ENCODE measurements around the gene STX2.
A peak's percentile ranks its signal among the peaks of the same experiment; 100 is the strongest.
"Not testable (repeated sequence)": the region's sequence is repeated elsewhere in the genome, so short reads cannot be mapped to it uniquely, and the experiment has no call there.

STX2 gene

GRCh38 chr12:130870442-130871285, 31.6 kb upstream of the STX2 start:
- DNase-seq (ENCODE audit: extremely low read depth in 1 of 2, low read depth in 1 of 2), result peak; percentile 33 to 73

DNA sequence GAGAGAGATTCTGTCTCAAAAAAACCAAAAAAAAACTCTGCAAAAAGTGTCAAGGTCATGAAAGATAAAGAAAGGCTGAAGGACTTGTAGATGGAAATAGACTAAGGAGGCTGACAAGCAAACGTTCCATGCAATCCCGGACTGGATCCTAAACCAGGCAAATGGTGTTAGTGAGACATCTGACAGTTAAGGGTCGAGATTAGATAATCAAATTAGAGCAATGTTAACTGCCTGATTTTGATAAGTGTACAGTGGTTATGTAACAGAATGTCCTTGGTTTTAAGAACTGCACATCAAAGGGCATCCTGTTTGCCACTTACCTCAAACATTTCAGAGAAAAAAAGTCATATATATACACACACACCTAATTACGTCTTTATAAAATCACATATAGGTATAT, 29.4 kb upstream of the STX2 start:
- no peak for DNase-seq (ENCODE audit: extremely low read depth in 1 of 2, low read depth in 1 of 2)

- DNase-seq (ENCODE audit: extremely low read depth in 1 of 2, low read depth in 1 of 2), result no peak
Observed at GRCh38 chr12:130863298-130863697, 24.2 kb upstream of the STX2 start.

- DNase-seq (ENCODE audit: extremely low read depth in 1 of 2, low read depth in 1 of 2), result not testable (repeated sequence)
Observed at GRCh38 chr12:130862771-130863170, 23.7 kb upstream of the STX2 start.

GRCh38 chr12:130862161-130862560, 23.1 kb upstream of the STX2 start:
- no peak for DNase-seq (ENCODE audit: extremely low read depth in 1 of 2, low read depth in 1 of 2)

DNA sequence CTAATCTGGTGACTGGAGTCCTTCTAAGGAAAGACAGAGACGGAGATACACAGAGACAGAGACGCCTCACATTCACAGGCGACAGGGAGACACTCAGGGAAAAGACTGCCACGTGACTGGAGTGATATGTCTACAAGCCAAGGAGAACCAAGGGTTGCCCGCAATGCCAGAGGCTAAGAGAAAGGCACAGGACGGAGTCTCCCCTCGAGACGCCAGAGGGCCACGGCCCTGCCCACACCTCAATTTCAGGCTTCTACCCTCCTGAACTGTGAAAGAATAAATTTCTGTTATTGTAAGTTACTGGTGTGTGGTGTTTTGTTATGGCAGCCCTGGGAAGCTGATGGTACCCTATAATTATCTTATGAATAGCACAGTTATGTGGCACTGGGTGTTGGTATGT, 21.3 kb upstream of the STX2 start:
- no peak for DNase-seq (ENCODE audit: extremely low read depth in 1 of 2, low read depth in 1 of 2)

DNA sequence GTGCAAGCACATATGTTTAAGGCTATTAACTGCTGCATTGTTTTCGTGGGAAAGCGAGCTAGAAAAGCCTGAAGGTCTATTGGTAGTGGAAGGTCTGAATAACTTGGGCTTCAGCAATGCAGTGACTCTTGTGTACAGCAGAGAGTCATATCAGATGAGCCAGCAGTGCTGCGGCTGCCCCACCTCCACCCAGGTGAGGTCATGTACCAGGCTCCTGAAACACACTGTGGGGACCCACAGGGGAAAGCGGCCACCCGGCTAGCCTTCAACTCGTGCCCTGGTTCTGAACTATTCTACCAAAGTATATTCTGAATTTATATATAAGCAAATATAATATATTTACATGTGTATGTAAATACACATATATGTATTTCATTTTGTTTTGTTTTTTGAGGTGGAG, 20.1 kb upstream of the STX2 start:
- no peak for DNase-seq (ENCODE audit: extremely low read depth in 1 of 2, low read depth in 1 of 2)

DNA sequence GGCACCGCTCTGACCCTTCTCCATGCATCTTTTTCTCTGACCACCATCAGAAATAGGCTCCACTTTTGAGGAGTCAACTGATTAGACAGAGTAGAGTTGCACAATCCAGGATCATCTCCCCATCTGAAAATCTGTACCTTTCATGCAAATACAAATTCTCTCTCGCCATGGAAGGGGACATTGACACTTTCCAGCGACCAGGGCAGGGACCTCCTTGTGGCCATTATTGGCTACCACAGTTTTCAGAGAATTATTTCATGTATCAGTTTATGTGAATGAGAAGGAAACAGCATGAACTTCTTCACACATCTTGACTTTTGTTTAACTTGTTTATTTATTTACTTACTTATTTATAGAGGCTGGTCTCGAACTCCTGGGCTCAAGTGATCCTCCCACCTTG, 19.0 kb upstream of the STX2 start:
- DNase-seq (ENCODE audit: extremely low read depth in 1 of 2, low read depth in 1 of 2), result no peak

DNA sequence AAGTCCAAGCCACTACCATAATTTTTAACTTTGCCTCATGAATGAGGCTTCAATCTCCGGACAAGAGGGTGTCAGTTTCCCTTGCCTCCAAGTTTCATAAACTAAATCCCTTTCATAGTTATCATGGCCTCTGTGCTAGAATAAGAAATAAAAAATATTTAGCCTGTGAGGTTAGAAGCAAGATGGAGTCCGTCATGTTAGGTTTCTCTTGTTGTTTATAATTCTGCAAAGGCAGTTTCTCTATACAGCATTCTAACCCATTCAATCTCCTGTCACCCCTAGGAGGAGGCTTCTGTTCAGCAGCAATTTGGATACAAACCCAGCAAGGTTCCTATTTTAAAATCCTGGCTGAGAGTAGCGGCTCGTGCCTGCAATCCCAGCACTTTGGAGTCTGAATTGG, 17.0 kb upstream of the STX2 start:
- DNase-seq (ENCODE audit: extremely low read depth in 1 of 2, low read depth in 1 of 2), result no peak

DNA sequence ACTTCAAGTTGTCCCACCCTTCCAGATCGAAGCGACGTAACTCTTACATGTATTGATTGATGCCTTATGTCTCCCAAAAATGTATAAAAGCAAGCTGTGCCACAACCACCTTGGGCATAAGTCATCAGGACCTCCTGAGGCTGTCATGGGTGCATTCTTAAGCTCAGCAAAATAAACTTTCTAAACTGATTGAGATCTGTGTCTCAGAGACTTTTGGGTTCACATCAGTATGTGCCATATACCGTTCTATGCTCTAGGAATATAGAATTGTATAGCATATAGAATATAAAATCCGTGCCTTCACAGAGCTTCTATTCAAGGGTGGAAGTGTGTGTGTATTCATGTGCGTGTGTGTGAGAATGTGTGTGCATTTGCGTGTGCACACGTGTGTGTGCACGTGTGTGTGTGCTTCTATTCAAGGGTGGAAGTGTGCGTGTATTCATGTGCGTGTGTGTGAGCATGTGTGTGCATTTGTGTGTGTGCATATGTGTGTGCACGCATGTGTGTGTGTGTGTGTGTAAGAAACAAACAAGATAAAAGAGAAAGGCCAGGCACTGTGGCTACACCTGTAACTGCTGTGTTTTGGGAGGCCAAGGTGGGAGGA, 11.5 kb upstream of the STX2 start:
- no peak for DNase-seq (ENCODE audit: extremely low read depth in 1 of 2, low read depth in 1 of 2)

GRCh38 chr12:130849561-130850417, 10.7 kb upstream of the STX2 start:
- no peak for DNase-seq (ENCODE audit: extremely low read depth in 1 of 2, low read depth in 1 of 2)

- DNase-seq (ENCODE audit: extremely low read depth in 1 of 2, low read depth in 1 of 2), result not testable (repeated sequence)
Observed at GRCh38 chr12:130848785-130849305, 9.8 kb upstream of the STX2 start.

GRCh38 chr12:130848105-130848504, 9.1 kb upstream of the STX2 start:
- not testable (repeated sequence) for DNase-seq (ENCODE audit: extremely low read depth in 1 of 2, low read depth in 1 of 2)

- DNase-seq (ENCODE audit: extremely low read depth in 1 of 2, low read depth in 1 of 2), result no peak
Observed at GRCh38 chr12:130847112-130847511, 8.1 kb upstream of the STX2 start.

DNA sequence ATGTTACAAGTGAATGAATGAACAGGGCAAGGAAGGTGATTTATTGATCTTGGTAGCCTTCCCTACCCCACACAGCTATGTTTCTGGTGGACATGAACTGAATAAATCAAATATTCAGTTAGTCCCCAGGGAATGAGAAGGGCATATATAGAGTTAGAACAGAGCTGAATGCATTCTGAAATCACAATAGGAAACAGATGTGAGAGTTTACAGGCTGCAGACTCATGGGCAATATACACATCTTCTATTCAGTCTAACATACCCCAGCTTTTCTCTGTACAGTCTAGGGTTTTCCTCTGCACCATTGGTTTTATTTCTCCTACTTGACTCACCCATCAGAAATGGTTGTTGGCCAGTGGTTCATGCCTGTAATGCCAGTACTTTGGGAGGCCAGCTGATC, 7.3 kb upstream of the STX2 start:
- DNase-seq (ENCODE audit: extremely low read depth in 1 of 2, low read depth in 1 of 2), result no peak

DNA sequence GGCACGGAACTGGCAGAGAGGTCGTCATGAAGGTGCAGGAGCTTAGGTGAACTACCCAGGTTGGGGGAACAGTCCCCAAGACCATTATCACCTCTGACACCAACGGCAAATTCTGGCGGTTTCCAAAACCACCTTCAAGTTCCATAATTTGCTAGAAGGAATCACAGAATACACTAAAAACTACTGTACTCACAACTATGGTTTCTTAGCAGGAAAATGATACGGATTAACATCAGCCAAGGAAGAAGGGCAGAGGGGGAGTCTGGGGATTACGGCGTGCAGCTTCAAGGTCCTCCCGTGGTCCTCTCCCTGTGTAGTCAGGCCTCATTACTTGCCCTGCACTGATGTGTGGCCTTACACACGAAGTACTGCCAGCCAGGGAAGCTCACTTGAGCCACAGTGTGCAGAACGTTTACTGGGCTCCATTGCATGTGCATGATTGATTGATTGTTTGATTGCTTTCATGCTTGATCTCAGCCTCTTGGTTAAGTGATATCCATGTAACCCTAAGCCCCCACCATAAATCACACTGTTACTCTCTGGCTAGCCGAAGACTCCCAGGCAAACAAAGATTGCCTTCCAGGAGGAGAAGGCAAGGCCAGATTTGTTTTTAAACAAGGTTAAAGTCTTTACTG, 837 bp upstream of the STX2 start:
- DNase-seq (ENCODE audit: extremely low read depth in 1 of 2, low read depth in 1 of 2), result no peak

DNA sequence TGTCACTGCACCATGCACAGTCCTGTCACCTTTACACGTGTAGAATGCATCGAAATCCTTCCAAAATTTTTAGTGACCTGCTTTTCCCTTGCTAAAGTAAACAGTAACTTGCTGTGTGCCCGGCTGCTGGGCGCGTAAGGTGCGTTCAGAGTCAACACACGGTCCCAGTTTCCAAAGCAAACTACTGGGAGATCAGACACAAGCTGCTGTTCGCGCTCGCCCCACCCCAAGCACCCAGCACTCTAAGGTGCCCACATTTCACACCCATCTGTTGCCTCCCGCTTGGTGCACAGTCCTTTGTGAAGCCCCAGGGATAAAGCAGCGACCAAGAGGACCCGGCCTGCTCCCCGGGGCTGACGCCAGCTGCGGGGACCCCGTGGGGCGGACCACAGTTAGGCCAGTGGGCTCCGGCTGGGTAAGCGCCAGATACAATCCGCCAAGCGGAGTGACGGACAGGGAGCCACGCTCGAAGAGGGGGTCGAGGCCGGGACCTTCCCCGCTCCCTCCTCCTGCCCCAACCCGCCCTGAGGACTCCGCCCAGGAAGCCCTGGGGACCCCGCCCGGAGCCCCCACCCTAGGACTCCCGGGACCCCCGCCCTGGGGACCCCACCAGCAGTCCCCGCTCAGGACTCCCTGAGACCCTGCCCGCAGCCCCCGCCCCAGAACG, 633 bp downstream of the STX2 start:
- no peak for DNase-seq (ENCODE audit: extremely low read depth in 1 of 2, low read depth in 1 of 2)

GRCh38 chr12:130835436-130835835, 3.6 kb downstream of the STX2 start:
- DNase-seq (ENCODE audit: extremely low read depth in 1 of 2, low read depth in 1 of 2), result no peak

GRCh38 chr12:130835011-130835410, 4.0 kb downstream of the STX2 start:
- no peak for DNase-seq (ENCODE audit: extremely low read depth in 1 of 2, low read depth in 1 of 2)

- no peak for DNase-seq (ENCODE audit: extremely low read depth in 1 of 2, low read depth in 1 of 2)
Observed at GRCh38 chr12:130832561-130833209, 6.4 kb downstream of the STX2 start.

All from stimulated activated CD8-positive, alpha-beta memory T cell treated with anti-CD3 and anti-CD28 coated beads, Interleukin-7, amount 100 ng/mL, for 48 hours (primary cell).